GM18498 (cell line): ENCODE data around the gene ANK2.

Source experiments
- ATAC-seq: cut with Tn5 transposase; IDR thresholded peaks from one replicate; pipeline ENCODE4 v1.9.1; 2021; ENCODE audit warnings: mild to moderate bottlenecking, moderate library complexity; ENCODE audit not compliant: unreplicated experiment

The ANK2 gene

DNA sequence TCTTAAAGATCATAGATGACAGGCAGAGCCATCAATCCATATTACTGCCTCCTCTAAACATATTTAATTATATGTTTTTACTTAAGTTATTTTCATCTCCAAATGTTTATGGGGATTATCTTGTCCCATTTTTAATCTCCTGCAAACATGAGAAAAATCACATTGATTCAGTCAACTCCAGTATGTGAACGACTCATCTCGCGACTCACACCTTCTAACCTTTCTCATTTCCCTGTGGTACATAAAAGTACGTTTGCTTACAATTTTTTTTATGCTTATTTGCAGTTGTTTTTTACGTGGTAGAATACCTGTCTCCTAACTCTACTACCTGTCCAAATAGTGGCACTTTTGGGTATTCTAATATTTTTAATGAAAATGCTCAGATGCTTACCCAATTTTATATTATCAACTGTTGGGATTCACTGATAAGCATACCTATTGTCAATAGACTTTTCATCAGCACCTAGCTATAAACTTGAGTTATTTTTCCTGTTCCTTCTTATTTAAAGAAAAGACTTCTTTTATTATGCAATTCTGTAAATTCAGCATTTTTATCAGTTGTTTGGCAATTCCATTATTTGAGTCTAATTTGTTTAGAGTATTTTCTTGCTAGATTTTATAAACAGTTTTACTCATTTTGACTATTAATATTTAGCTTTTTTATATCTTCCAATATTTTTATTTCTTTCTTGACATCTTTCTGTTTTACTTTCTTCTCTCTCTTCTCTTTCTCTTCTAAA lies 276.6 kb downstream of the ANK2 start:
- ATAC-seq = no peak

DNA sequence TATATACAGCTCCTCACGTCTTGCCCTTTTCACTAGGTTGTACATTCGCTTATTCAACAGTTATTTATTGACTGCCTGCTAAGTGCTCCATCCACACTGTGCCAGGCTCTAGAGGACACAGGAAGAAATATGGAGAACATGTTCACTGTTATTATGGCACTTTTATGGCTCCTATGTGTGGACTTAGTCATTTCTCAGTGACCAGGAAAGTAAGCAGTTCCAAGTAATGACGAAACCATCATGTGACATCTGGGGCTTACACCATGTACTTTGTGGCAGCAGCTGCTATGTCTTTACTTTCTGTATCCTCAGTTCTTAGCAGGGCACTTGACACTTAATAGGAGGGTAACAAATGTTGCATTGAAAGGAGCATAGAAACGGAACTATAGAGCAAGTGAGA lies 278.0 kb downstream of the ANK2 start:
- no peak for ATAC-seq

DNA sequence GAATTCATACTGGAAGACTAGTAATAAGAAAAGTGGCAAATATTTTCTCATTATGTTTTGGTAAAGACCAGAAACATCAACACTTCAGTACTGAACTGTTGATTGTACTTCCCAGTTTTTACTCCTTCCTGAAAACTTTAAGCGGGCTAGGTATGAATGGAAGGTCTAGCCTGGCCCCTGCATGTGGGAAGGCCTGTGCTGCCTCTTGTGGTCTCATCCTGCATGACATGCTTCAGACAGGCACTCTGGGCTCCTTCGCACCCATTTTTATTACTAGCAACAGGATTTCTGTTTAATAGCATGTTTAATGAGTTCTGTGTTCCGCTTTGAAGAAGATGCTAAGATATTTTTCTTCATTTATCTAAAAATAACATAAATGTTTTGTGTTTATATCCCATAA lies 279.1 kb downstream of the ANK2 start:
- no peak for ATAC-seq

DNA sequence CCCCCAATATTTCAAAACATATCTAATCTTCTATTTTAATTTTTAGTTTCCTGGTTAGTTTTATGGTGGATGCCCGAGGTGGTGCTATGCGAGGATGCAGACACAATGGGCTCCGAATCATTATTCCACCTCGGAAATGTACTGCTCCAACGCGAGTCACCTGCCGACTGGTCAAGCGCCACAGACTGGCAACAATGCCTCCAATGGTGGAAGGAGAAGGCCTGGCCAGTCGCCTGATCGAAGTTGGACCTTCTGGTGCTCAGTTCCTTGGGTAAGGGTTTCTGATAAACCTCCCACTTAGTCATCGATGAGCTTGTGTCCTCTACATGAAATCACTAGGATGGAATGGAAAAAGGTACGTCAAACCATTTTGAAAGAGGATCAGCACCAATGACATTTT lies 280.7 kb downstream of the ANK2 start:
- no peak for ATAC-seq

DNA sequence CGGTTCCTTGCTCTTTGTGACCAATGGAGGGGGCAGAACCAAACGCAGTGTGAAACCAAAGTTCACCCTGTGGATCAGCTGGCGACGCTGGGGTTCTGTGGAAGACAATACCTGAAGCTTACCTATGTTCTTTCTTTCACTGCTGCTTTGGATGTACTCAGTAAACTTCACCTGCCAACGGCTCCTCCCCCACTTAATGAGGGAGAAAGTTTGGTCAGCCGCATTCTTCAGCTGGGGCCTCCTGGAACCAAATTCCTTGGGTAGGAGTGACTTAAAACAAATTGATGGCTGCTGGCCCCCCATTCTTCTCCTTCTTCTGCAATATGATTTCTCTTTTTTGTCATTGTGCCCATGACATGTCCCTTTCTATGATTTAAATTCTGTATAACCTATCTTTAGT lies 282.4 kb downstream of the ANK2 start:
- ATAC-seq = no peak

DNA sequence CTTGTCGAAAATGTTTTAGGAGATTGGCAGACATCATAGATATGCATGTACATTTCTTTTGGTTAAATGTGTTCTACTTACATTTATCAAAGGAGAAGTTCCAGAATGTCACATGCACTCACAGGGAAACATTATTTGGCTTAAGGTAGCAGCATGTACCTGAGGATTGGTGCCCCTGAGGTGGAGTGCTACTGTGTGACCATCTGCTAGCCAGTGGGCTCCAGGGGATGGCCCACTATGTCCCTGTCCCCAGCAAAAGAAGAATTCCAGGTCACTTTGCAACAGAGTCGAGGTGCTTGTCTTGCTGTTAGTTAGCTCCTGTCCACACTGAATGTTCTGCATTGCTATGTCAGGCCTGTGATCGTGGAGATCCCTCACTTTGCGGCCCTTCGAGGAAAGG lies 283.2 kb downstream of the ANK2 start:
- ATAC-seq = no peak

DNA sequence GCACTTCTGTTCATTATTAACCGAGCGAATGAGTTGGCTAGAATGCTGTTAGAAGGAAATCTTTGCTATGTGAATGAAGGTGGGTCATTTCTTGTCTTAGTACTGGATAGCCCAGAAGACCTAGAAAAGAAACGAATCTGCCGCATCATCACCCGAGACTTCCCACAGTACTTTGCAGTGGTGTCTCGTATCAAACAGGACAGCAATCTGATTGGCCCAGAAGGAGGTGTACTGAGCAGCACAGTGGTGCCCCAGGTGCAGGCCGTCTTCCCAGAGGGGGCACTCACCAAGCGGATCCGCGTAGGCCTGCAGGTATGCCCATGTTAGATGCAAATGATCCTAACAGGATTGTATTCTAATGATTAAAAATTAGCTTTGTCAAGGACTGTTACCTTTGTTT lies 286.3 kb downstream of the ANK2 start:
- no peak for ATAC-seq

DNA sequence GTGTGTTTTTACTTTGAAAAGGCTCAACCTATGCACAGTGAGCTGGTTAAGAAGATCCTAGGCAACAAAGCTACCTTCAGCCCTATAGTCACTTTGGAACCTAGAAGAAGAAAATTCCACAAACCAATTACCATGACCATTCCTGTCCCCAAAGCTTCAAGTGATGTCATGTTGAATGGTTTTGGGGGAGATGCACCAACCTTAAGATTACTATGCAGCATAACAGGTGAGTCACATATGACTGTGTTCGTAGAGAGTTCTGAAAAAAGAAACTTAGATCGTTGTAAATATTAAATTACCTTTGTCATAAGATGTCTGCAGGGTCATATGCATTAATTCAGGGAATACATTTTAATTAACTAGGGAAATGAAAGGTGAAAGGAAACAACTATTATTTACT lies 287.1 kb downstream of the ANK2 start:
- ATAC-seq = no peak

DNA sequence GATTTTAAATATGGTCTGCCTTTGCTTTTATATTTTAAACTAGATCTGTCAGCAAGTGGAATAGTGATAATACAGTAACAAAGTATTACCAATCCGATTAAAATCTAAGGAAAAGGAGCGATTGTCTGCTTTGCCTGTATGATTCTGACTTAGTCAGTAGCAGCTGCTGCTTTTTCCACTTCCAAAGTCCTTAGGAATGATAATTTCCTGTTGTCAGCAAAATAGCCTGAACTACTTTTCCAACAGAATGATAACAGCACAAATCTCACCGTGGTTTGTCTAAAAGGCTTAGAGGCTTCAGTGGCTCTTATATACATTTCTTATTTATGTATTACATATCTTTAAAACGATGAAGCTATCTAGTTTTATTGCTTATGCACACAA lies 290.0 kb downstream of the ANK2 start:
- ATAC-seq = no peak

DNA sequence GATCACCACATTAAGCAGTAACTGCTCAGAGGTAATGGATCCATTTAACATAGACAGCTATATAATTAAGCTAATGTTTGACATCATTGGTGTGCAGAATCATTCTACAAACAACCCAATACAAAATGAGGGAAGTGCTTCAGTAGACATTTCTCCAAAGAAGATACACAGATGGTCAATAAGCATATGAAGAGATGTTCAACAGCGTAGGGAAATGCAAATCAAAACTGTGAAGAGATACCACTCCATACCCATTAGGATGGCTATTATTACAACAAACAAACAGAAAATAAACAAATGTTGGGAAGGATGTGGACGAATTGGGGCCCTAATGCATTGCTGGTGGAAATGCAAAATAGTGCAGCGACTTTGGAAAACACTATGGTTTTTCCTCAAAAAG lies 294.6 kb downstream of the ANK2 start:
- no peak for ATAC-seq

DNA sequence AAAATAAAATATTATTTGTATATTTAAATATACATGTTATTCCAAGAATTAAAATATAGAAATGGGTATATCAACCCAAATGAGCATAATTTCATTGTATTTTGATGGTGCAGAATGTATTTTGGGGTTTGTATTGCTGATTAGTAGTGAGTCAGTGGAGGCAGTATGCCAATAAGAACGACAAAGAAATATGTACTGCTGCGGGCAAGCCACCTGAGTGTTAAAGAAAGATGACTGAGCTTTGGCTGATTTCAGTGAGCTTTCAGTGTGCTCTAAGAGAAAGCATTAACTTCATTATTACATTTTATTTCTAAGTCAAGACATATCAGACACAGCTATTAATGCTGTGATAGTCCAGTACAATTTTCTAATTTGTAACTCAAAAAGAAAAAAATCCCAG lies 297.8 kb downstream of the ANK2 start:
- no peak for ATAC-seq

DNA sequence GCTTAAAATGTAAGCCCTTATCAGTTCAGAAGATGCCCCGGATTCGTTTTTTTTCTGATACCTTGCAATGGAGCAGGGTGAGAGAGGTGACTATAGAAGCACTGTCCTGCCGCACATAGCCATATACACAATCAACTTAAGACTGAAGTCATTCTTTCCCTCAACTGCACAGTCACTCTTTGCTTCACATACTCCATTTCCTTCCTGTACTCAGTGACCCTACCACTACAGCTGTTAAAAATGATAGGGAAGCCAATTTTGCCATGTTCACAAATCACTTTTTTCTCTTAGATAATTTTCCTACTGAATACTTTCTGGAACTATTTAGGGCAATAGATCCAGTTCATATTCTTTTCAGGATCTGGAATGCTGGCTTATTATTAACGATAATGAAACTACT lies 300.0 kb downstream of the ANK2 start:
- peak; percentile 63 for ATAC-seq

DNA sequence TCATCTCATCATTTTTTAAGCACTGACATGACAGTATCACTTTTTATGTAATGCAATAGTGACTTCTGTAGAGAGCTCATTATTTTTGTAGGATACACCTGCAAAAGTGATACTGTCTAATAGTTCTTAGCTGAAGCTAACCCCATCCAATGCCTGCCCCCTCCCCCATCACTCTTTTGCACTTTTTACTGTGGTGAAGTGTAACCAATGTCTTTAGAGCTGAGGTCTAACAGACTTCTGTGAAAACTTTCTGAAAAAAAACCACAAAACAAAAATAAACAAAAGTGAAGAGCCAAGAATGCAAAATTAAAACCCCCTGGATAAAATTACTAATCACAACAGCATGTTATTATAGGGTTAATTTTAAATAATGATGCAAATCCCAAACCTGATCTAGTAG lies 301.1 kb downstream of the ANK2 start:
- no peak for ATAC-seq

DNA sequence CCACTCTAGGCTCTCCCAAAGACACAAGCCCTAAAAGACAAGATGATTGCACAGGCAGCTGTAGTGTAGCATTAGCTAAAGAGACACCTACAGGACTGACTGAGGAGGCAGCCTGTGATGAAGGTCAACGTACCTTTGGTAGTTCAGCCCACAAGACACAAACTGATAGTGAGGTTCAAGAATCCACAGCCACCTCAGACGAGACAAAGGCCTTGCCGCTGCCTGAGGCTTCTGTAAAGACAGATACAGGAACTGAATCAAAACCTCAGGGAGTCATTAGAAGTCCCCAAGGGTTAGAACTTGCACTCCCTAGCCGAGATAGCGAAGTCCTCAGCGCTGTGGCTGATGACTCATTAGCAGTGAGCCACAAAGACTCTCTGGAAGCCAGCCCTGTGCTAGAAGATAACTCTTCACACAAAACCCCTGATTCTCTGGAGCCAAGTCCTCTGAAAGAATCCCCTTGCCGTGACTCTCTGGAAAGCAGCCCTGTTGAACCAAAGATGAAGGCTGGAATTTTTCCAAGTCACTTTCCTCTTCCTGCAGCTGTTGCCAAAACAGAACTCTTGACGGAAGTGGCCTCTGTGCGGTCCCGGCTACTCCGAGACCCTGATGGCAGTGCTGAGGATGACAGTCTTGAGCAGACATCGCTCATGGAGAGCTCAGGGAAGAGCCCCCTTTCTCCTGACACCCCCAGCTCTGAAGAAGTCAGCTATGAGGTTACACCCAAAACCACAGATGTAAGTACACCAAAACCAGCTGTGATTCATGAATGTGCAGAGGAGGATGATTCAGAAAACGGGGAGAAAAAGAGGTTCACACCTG lies 306.3 kb downstream of the ANK2 start:
- peak; percentile 99 for ATAC-seq

DNA sequence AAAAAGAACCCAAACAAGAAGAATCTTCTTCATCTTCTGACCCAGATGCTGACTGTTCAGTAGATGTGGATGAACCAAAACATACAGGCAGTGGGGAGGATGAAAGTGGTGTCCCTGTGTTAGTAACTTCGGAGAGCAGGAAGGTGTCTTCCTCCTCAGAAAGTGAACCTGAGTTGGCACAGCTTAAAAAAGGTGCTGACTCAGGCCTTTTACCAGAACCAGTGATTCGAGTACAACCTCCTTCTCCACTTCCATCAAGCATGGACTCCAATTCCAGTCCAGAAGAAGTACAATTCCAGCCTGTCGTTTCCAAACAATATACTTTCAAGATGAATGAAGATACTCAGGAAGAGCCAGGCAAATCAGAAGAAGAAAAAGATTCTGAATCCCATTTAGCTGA lies 307.0 kb downstream of the ANK2 start:
- no peak for ATAC-seq

DNA sequence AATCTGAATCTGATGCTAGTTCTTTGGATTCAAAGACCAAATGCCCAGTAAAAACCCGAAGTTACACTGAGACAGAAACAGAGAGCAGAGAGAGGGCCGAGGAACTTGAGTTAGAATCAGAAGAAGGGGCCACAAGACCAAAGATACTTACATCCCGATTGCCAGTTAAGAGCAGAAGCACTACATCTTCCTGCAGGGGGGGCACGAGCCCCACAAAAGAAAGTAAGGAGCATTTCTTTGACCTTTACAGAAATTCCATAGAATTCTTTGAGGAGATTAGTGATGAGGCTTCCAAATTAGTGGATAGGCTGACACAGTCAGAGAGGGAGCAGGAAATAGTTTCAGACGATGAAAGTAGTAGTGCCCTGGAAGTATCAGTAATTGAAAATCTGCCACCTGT lies 309.3 kb downstream of the ANK2 start:
- ATAC-seq = no peak

DNA sequence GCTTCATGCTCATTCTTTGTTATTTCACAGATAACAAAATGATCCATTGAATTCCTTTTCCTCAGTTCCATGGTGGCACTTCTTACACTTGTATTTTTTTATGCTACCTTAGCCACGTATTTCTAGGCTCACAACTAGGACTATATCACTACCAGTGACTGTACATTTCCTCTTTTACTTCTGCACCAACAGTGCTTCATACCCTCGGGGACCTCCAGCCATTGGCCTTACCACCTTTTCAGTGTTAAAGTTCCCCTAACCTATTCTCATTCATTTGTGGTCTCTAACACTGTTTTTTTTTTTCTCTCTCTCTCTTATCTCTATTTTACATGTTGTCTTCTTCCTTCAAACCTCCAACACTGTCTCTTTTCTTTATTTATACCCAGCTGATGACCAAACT lies 315.9 kb downstream of the ANK2 start:
- ATAC-seq = no peak

DNA sequence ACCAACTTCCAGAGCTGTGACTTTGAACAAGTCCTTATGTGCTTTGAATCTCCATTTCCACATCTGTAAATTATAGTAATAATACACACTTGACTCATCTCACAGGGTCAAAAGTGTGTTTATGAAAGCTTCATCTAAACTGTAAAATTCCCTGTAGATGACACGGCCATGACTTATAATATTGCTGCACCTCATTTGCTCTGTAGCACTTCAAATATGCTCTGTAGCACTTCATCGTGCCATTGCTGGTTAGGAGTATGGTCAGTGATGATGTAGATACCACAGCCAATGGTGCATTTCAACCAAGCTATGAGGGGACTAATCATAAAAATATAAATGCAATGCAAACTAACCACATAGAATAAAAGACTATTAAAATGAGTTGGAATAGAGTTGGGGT lies 318.6 kb downstream of the ANK2 start:
- ATAC-seq = no peak

DNA sequence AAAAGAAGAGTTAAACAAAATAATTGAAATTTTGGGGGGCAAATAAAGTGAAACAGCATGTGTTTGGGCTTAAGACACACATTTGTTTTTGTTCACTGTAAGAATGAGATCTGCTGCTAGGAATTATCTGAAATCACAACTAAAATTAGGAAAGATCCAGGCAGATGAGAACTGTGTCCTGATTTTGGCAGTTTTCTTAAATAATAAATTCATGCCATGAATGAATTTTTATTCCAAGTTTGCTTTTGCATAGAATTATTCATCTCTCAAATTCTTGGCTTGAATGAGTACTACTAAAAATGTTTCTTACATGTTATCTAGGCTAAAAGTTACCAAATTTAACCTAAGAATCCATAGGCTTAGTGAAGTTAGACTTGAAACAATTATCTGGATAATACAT lies 321.7 kb downstream of the ANK2 start:
- ATAC-seq = no peak

DNA sequence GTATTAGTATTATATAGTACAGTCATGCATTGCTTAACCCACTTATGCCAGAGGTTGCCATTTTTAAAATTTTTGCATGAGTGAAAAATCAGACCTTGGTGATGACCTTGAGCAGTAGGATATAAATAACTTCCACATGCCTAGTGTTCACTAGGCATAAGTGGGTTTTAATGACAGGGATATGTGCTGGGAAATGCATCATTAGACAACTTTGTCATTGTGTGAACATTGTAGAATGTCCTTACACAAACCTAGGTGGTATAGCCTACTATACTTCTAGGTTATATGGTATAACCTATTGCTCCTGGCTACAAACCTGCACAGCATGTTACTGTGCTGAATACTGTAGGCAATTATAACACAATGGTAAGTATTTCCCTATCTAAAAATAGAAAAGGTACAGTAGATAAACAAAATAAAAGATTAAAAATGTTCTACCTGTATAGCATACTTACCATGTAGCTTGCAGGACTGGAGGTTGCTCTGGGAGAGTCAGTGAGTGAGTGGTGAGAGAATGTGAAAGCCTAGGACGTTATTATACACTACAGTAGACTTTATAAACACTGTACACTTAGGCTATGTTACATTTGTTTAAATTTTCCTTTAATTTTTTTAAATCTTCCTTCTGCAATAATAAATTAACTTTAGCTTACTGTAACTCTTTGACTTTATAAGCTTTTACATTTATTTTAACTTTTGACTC lies 326.7 kb downstream of the ANK2 start:
- ATAC-seq = no peak

DNA sequence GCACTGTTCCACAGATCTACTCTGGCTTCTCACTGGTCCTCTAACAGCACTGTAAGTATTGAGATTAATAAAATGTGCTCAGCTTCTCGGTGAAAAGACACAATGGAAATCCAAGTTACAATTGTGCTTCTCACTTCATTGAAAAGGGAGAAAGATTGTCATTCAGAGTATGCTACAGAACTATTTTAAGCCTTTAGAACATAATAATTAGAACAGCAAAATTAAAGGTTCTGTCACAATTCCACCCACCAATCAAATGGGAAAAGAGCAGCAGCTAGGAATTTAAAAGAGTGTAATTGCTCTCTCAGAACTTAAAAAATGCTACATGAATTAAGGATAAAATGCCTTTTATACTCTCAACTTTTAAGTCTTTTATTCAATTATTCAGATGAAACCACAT lies 329.4 kb downstream of the ANK2 start:
- no peak for ATAC-seq

DNA sequence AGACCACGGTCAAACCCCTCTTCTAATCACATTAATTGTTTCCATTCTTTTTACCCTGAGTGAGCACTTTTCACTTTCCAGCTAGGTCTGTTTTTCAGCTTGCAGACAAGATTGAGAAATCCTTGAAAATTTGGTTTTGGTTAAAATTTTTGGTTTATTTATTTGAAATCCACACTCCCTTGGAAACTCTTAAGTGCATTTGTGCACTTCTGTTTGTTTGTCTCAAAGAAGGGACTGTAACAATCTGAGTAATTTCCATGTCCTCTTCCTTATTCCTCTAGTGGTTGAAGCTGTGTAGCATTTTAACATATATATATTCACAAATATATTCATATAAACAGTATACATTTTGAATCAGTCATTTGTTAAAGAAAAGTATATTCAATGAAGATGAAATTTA lies 333.3 kb downstream of the ANK2 start:
- ATAC-seq = no peak
